GM12872 (cell line): ENCODE measurements around the gene SPATS2.

Experiments
- CTCF ChIP-seq: IDR thresholded peaks from 3 replicates; pipeline ENCODE4 v1.5.1; 2011; ENCODE audit warnings: low read depth, mild to moderate bottlenecking, low read length, moderate library complexity; ENCODE audit not compliant: insufficient read depth

Gene SPATS2

DNA sequence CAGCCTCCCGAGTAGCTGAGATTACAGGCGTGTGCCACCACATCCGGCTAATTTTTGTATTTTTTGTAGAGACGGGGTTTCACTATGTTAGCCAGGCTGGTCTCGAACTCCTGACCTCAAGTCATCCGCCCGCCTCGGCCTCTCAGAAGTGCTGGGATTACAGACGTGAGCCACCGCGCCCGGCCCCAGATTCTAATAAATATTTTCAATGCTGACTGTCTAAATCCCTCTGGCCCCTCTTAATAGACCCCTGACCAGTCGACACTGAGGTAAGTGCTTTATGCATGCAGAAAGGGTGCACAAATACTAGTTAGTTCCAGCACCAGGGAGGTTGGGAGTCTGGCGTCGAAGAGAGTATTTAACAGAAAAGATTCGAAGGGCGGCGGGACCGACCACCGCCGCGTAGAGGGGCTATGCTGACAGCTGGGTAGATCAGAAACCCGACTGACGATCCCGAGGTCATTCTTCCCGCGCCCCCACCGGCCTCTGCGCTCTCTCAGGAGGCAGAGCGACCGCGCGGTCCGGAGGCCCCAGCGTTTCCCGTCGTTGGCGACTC lies 1.1 kb upstream of the SPATS2 start:
- no peak for TF ChIP-seq CTCF

GRCh38 chr12:49366652-49367380 lies 446 bp upstream of the SPATS2 start:
- TF ChIP-seq CTCF, result peak; percentile 26; the same call in 1 of the 3 replicates

DNA sequence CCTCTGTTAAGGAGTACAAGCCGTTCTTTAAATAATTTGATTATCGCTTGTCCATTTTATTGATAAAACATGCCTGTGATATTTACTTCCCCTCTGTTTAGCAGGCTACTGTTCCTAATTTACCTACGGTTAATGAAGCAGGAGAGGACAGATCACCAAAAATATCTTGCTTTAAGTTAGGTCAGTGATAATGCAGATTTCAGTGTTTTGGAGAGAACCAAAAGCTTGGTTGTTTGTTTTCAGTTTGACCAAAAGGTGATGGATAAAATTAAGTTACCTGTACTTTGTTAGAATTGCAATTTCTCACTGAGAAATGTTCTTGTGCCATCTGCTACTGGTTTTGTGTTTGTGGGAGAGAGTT lies 958 bp downstream of the SPATS2 start:
- TF ChIP-seq CTCF, result no peak

GRCh38 chr12:49369411-49370145 lies 2.3 kb downstream of the SPATS2 start:
- peak; percentile 64 for TF ChIP-seq CTCF

- TF ChIP-seq CTCF, result no peak
Observed at GRCh38 chr12:49370539-49370938, 3.3 kb downstream of the SPATS2 start.

DNA sequence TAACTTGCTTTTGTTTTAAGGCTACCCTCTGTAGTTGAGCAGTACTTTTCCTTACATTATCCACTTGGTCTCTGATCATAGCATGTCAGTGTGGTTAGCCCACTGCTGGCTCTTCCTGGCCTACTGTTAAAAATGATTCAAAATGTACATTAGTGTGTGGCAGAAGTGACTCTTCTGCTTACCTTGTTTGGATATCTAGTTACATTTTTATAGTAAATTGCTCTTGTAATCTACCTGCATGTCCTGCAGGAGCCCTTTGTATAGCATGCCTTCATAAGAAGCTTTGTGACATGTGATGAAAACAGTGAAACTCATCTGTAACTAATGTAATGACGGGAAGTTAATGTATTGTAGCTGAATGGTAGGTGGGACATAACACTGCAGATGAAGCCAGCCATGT lies 8.1 kb downstream of the SPATS2 start:
- no peak for TF ChIP-seq CTCF

- no peak for TF ChIP-seq CTCF
Observed at GRCh38 chr12:49377386-49377785, 10.1 kb downstream of the SPATS2 start.
